Stomach (tissue), 9 donors: ENCODE data around the gene RPL36. TPM values are rescaled to one million over a fixed set of nuclear protein-coding genes. Genes with fewer than 3 reads are reported as not detected.

Source experiments
- DNase-seq, 2 donors: peaks; one replicate each; pipeline versions ENCODE4 v3.0.0 to v3.0.0-alpha.2; 2013 to 2019
- H3K27ac ChIP-seq, 5 donors: fragments of 200-600 bp in 4 of 5; sonication (generic) in 4 of 5; one replicate each; pipeline ENCODE4 v1.5.1; 2013 to 2019; ENCODE audit warnings: mild to moderate bottlenecking in 1 of 5, moderate library complexity in 1 of 5
- H3K27me3 ChIP-seq, 3 donors: fragments of 200-600 bp; sonication (generic); one replicate each; pipeline ENCODE4 v1.5.1; 2017 to 2019; ENCODE audit warnings: mixed run types in 1 of 3
- H3K36me3 ChIP-seq, 4 donors: fragments of 200-600 bp; sonication (generic); 1 replicate in 3 of 4; 2 replicates in 1 of 4; pipeline ENCODE4 v1.5.1; 2016 to 2019
- H3K4me1 ChIP-seq, 4 donors: fragments of 200-600 bp; sonication (generic); one replicate each; pipeline ENCODE4 v1.5.1; 2016 to 2019
- H3K4me3 ChIP-seq, 4 donors: fragments of 200-600 bp; sonication (generic) in 3 of 4; one replicate each; pipeline ENCODE4 v1.5.1; 2016 to 2019; ENCODE audit warnings: mild to moderate bottlenecking in 1 of 4
- H3K9me3 ChIP-seq, 4 donors: fragments of 200-600 bp; sonication (generic); one replicate each; pipeline ENCODE4 v1.5.1; 2016 to 2019
- EP300 ChIP-seq: sonication (generic); formaldehyde crosslinking; IDR thresholded peaks from one replicate; pipeline ENCODE4 v1.6.1; 2017; ENCODE audit warnings: antibody characterized with exemption
- POLR2A ChIP-seq, 4 donors: fragments of 450-650 bp; IDR thresholded peaks; one replicate each; pipeline ENCODE4 v1.6.1; 2016; ENCODE audit warnings: antibody characterized with exemption in 4 of 4, control low read depth in 2 of 4, mild to moderate bottlenecking in 1 of 4, moderate library complexity in 1 of 4
- POLR2AphosphoS5 ChIP-seq, 3 donors: sonication (generic); formaldehyde crosslinking; IDR thresholded peaks; one replicate each; pipeline ENCODE4 v1.6.1; 2016; ENCODE audit warnings: antibody characterized with exemption in 3 of 3
- WGBS, 5 donors: extraction: QIAGEN DNeasy Blood & Tissue Kit in 3 of 5; methylation state at CpG; one replicate each; pipeline versions ENCODE4 v1.1.5 to v1.1.7; 2013 to 2018; 5-methylcytosine and 5-hydroxymethylcytosine counted together
- intact Hi-C: fragments of 100-400 bp; cut with DNase I; formaldehyde crosslinking; loops from one replicate; pipeline ENCODE4 v1.15.1; 2023; ENCODE audit warnings: low total_unique reads
- polyA plus RNA-seq, 3 donors: library from polyadenylated mRNA; stranded (reverse); fragments of 200-250 nt; gene quantifications; one replicate each; pipeline ENCODE4 v1.2.3, GENCODE V29; 2013
- total RNA-seq, 5 donors: library from RNA; depleted of rRNA; stranded (reverse); fragments of >200 nt; gene quantifications; one replicate each; pipeline versions ENCODE4 v1.1.0 to v1.2.3, GENCODE V29; 2014 to 2016
- TF ChIP-seq, protein P1 (sequence below), 7 experiments: fragments of 450-650 bp in 4 of 7; fragments of 200-600 bp in 3 of 7; sonication (generic) in 3 of 7; IDR thresholded peaks; one replicate each; pipeline ENCODE4 v1.5.1; 2016 to 2019; ENCODE audit warnings: antibody characterized with exemption in 7 of 7, control low read depth in 2 of 7, mild to moderate bottlenecking in 1 of 7
- donor health status: healthy with polysubstance abuse.
- donor health status: Bipolar disorder and iron deficiency.
- donor health status: healthy.

The RPL36 gene
- total and polyA plus RNA-seq, 8 donors: 121 to 2,132 (median 649) TPM

DNA sequence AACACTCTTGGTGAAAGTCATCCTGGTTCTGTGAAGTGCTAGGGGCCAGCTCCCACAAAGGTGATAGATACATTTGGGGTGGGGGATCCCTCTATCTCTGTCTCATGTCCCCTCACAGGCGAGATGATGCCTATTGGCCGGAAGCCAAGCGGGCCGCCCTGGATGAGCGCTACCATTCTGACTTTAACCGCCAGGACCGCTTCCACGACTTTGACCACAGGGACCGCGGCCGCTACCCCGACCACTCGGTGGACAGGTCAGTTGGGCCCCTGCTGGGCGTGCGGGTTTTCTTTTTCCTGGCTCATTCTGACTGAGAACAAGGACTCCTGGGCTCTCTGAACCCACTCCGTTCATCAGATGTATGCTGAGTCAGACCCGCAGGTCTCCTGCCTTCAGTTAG, 26.2 kb upstream of the RPL36 start:
- intact Hi-C loops: no loop called here
- Histone ChIP-seq H3K4me1 (no peaks in the 10 kb centered on the region), H3K4me3 (no peak overlapping the region), H3K36me3 (peaks cover 95 to 100% (median 100%) of the 10 kb centered on the region in 4 donors), H3K9me3 (no peaks in the 10 kb centered on the region), H3K27me3 (no peaks in the 10 kb centered on the region), H3K27ac (no peak overlapping the region)
- DNase-seq: no peak
- TF ChIP-seq, protein P1, sequence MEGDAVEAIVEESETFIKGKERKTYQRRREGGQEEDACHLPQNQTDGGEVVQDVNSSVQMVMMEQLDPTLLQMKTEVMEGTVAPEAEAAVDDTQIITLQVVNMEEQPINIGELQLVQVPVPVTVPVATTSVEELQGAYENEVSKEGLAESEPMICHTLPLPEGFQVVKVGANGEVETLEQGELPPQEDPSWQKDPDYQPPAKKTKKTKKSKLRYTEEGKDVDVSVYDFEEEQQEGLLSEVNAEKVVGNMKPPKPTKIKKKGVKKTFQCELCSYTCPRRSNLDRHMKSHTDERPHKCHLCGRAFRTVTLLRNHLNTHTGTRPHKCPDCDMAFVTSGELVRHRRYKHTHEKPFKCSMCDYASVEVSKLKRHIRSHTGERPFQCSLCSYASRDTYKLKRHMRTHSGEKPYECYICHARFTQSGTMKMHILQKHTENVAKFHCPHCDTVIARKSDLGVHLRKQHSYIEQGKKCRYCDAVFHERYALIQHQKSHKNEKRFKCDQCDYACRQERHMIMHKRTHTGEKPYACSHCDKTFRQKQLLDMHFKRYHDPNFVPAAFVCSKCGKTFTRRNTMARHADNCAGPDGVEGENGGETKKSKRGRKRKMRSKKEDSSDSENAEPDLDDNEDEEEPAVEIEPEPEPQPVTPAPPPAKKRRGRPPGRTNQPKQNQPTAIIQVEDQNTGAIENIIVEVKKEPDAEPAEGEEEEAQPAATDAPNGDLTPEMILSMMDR (IDR thresholded peaks at IDR 0.05): no peak
- no peak for TF ChIP-seq POLR2AphosphoS5 (IDR thresholded peaks at IDR 0.05)
- no peak for TF ChIP-seq EP300
- no peak for TF ChIP-seq POLR2A (IDR thresholded peaks at IDR 0.05)
- WGBS, 5 donors: 93 to 95% (median 94%) methylated on average over 17 of the region's 17 CpGs

GRCh38 chr19:5664515-5664914, 25.6 kb upstream of the RPL36 start:
- Histone ChIP-seq H3K9me3 (no peaks in the 10 kb centered on the region), H3K4me1 (no peaks in the 10 kb centered on the region), H3K27me3 (no peaks in the 10 kb centered on the region), H3K27ac (no peak overlapping the region), H3K4me3 (no peak overlapping the region), H3K36me3 (peaks cover 95 to 100% (median 100%) of the 10 kb centered on the region in 4 donors)
- 83 to 100% (median 84%) methylated on average over 2 of the region's 2 CpGs for WGBS, 5 donors
- DNase-seq: no peak
- intact Hi-C loops: no loop called here
- TF ChIP-seq, protein P1 (IDR thresholded peaks at IDR 0.05): no peak
- TF ChIP-seq EP300 (no peak), POLR2AphosphoS5 (IDR thresholded peaks at IDR 0.05) (no peak), POLR2A (IDR thresholded peaks at IDR 0.05) (no peak)

DNA sequence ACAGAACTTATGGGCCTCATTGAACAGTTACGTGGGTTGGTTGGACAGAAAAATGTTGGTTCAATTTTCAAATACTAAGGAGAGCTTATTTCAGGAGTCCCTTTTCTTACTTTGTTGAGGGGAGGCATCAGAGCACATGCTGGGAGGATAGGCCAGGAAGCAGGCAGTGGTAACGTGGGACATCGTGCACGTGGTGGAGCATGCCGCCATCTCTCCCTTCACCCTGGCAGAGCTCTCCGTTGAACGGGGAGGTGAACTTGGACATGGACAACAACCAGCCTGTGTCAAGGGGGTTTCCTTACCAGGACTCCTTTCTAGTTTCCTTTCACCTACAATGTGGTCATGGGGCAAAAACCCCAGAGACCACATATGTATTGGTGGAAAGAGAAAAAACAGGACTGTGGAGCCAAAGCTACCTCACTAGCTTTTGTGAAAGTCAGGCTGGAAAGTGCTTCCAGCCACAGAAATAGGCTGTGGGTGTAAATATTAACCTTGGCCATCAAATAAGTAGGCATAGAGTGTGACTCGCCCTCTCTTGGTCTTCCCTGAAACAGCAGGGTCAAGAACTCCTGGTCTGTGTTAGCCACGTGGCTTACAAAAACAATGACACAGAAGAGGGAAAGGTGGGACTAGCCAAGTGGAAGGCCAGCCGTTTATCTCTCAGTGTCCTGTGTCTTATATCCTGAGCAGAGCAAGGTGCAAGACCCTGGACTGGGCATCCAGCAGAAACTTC, 24.1 kb upstream of the RPL36 start:
- WGBS, 5 donors: 61 to 72% (median 68%) methylated on average over 10 of the region's 10 CpGs
- peaks cover 89 to 98% (median 97%) of the 10 kb centered on the region in 4 donors for H3K36me3 ChIP-seq
- TF ChIP-seq, protein P1 (IDR thresholded peaks at IDR 0.05): no peak
- no peak for TF ChIP-seq POLR2AphosphoS5 (IDR thresholded peaks at IDR 0.05)
- no peak for TF ChIP-seq EP300
- no peak for TF ChIP-seq POLR2A (IDR thresholded peaks at IDR 0.05)
- H3K4me3 ChIP-seq: no peak overlapping the region
- H3K4me1 ChIP-seq: no peaks in the 10 kb centered on the region
- no peaks in the 10 kb centered on the region for H3K27me3 ChIP-seq
- peak overlapping the region in 1 of 5 donors; percentile 1 for H3K27ac ChIP-seq
- H3K9me3 ChIP-seq: no peaks in the 10 kb centered on the region
- intact Hi-C loops: no loop called here
- DNase-seq: no peak

DNA sequence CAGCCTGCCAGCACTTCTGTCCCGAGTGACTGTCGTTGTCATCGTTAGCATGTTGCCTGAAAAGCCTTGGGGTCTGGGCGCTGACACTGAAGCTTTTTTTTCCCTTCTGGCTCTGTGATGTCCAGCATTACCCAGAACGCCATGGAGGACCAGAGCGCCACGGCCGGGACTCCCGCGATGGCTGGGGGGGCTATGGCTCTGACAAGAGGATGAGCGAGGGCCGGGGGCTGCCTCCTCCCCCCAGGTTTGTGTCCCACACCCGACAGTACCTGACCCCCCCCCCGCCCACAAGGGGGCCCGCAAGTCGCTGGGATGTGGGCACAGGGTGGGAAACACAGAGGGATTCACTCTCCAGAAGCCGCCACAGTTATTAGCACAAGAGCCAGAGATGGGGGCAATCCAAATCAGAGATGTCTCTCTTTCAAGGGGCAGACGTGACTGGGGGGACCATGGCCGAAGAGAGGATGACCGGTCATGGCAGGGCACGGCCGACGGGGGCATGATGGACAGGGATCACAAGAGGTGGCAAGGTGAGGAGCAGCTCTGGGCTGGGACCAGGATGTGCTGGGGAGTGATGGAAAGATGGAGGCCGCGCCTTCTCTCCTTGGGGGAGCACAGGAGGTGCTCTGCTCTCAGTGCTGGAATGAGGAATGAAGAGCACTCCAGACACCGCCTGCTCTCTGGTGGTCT, 23.0 kb upstream of the RPL36 start:
- Histone ChIP-seq H3K36me3 (peaks cover 78 to 98% (median 97%) of the 10 kb centered on the region in 4 donors), H3K27me3 (no peaks in the 10 kb centered on the region), H3K4me3 (no peak overlapping the region), H3K9me3 (no peaks in the 10 kb centered on the region), H3K27ac (no peak overlapping the region), H3K4me1 (no peaks in the 10 kb centered on the region)
- no peak for DNase-seq
- 90 to 92% (median 91%) methylated on average over 19 to 26 of the region's 26 CpGs for WGBS, 5 donors
- intact Hi-C loops: no loop called here
- TF ChIP-seq POLR2AphosphoS5 (IDR thresholded peaks at IDR 0.05): no peak
- TF ChIP-seq EP300: no peak
- no peak for TF ChIP-seq POLR2A (IDR thresholded peaks at IDR 0.05)
- TF ChIP-seq, protein P1 (IDR thresholded peaks at IDR 0.05): no peak
